OCI-LY7 (cell line): ENCODE results near the gene IMPACT. TPM values are rescaled to one million over a fixed set of nuclear protein-coding genes. Genes with fewer than 3 reads are reported as not detected.

Experiments
- BruUV-seq: library from RNA; stranded (reverse); fragments of 400-500 nt; replicated peaks from 2 replicates; lab custom pipeline; 2021; lab: Mats Ljungman, UMichigan
- CTCF ChIA-PET: fragments of 300-600 bp; sonication (Branson Sonifier 250); formaldehyde crosslinking; loops from one replicate; lab custom pipeline; 2022; ENCODE audit warnings: antibody characterized with exemption; ENCODE audit not compliant: unreplicated experiment; lab: Charles Lee
- POLR2A ChIA-PET: fragments of 300-600 bp; sonication (Branson Sonifier 250); formaldehyde crosslinking; loops from one replicate; lab custom pipeline; 2022; ENCODE audit warnings: antibody characterized with exemption; lab: Charles Lee
- DNase-seq: peaks from one replicate; pipeline ENCODE4 v3.0.0-alpha.2; 2015; ENCODE audit warnings: low spot score
- H2AFZ ChIP-seq: fragments of 200-600 bp; sonication (generic), shearing (Covaris generic); 2 replicates; pipeline ENCODE4 v1.6.1; 2014; ENCODE audit warnings: mild to moderate bottlenecking, antibody characterized with exemption, low read length, moderate library complexity
- H3K27ac ChIP-seq: fragments of 200-600 bp; sonication (generic); 2 replicates; pipeline ENCODE4 v1.5.1; 2014; ENCODE audit warnings: mixed run types, low read depth, mild to moderate bottlenecking, moderate library complexity, low read length, inconsistent platforms; ENCODE audit not compliant: poor library complexity, severe bottlenecking
- H3K36me3 ChIP-seq: fragments of 200-600 bp; sonication (generic); 2 replicates; pipeline ENCODE4 v1.6.1; 2014; ENCODE audit warnings: mild to moderate bottlenecking, antibody characterized with exemption, low read length, moderate library complexity, mixed read lengths; ENCODE audit not compliant: insufficient read depth
- H3K4me1 ChIP-seq: fragments of 200-600 bp; sonication (generic); 2 replicates; pipeline ENCODE4 v1.5.1; 2014; ENCODE audit warnings: mild to moderate bottlenecking, low read length; ENCODE audit not compliant: insufficient read depth, poor library complexity, severe bottlenecking
- H3K4me2 ChIP-seq: fragments of 200-600 bp; sonication (generic); 2 replicates; pipeline ENCODE4 v1.6.1; 2014; ENCODE audit warnings: mild to moderate bottlenecking, low read length
- H3K4me3 ChIP-seq: fragments of 200-600 bp; sonication (generic); 2 replicates; pipeline ENCODE4 v1.5.1; 2014; ENCODE audit warnings: mild to moderate bottlenecking, low read depth, low read length; ENCODE audit not compliant: poor library complexity, severe bottlenecking
- H3K79me2 ChIP-seq: fragments of 200-600 bp; sonication (generic); 2 replicates; pipeline ENCODE4 v1.6.1; 2016; ENCODE audit warnings: low read depth, mild to moderate bottlenecking, low read length, moderate library complexity, mixed read lengths; ENCODE audit not compliant: insufficient read depth
- H3K9me2 ChIP-seq: fragments of 200-600 bp; sonication (generic); 2 replicates; pipeline ENCODE4 v1.6.1; 2016; ENCODE audit warnings: mild to moderate bottlenecking, low read length, mixed read lengths; ENCODE audit not compliant: insufficient read depth
- H3K9me3 ChIP-seq: fragments of 200-600 bp; sonication (generic); 2 replicates; pipeline ENCODE4 v1.6.1; 2014; ENCODE audit warnings: mild to moderate bottlenecking, mixed run types, low read length, mixed read lengths
- H4K20me1 ChIP-seq: fragments of 200-600 bp; sonication (generic); 2 replicates; pipeline ENCODE4 v1.6.1; 2014; ENCODE audit warnings: mild to moderate bottlenecking, antibody characterized with exemption, low read length, moderate library complexity, mixed read lengths; ENCODE audit not compliant: insufficient read depth
- CTCF ChIP-seq: fragments of 200-600 bp; sonication (generic); conservative IDR thresholded peaks from 2 replicates; pipeline ENCODE4 v1.5.1; 2014; ENCODE audit warnings: mild to moderate bottlenecking, antibody characterized with exemption, low read length, moderate library complexity, mixed read lengths
- EZH2phosphoT487 ChIP-seq: fragments of 200-600 bp; sonication (generic); IDR thresholded peaks from 2 replicates; pipeline ENCODE4 v1.6.1; 2018; ENCODE audit warnings: low read depth, borderline replicate concordance, mild to moderate bottlenecking, mixed run types, antibody characterized with exemption, low read length, moderate library complexity, mixed read lengths
- intact Hi-C: fragments of 100-400 bp; cut with micrococcal nuclease; formaldehyde crosslinking; loops from one replicate; pipeline ENCODE4 v1.10.0; 2022; ENCODE audit not compliant: unreplicated experiment
- total RNA-seq, 2 experiments: library from RNA; depleted of rRNA in 1 of 2; stranded (reverse); fragments of >200 nt in 1 of 2; shearing (Covaris generic) in 1 of 2; gene quantifications; 2 replicates each; pipeline ENCODE4 v1.2.3, GENCODE V29; 2014 to 2022

Gene IMPACT
- total RNA-seq, 2 experiments from 2014 or later, result not detected

- BruUV-seq, result no TSS peak
- Histone ChIP-seq H2AFZ (peak within 1 kb of the TSS; percentile 73; the same call in 1 of the 2 replicates), H3K9me3 (no peaks in the 10 kb centered on the region), H3K36me3 (no peaks in the 10 kb centered on the region), H4K20me1 (no peaks in the 10 kb centered on the region), H3K4me2 (peak within 1 kb of the TSS; percentile 85), H3K4me1 (peaks cover 7% of the 10 kb centered on the region), H3K27ac (no peak within 1 kb of the TSS), H3K4me3 (peak within 1 kb of the TSS; percentile 66), H3K79me2 (no peaks in the 10 kb centered on the region), H3K9me2 (no peaks in the 10 kb centered on the region)
- POLR2A ChIA-PET, result no interaction called here
- peak; percentile 72 for DNase-seq
- TF ChIP-seq CTCF, result no peak
- TF ChIP-seq EZH2phosphoT487, result no peak
- CTCF ChIA-PET, result interaction anchor here (0.6 to 0.7 kb wide), 2 partner anchors 17 to 483 kb away, joined by 5 read pairs; no protein-coding TSS in a partner anchor
- intact Hi-C loops, result loop anchor here (10.0 kb wide), 1 partner anchor 223 kb away; no protein-coding TSS in a partner anchor
Observed at GRCh38 chr18:24397694-24398368, 28.6 kb upstream of the IMPACT start, which contains the start of gene OSBPL1A. OSBPL1A (minus strand) TSS chr18:24397824; CDS start chr18:24377533, 20,291 bp downstream.

GRCh38 chr18:24398540-24398939, 27.9 kb upstream of the IMPACT start:
- Histone ChIP-seq H3K4me3 (no peak overlapping the region), H3K27ac (no peak overlapping the region), H3K4me2 (0 out of 2 replicates have a peak overlapping the region, but pooled peaks have one; percentile 85), H3K9me2 (no peaks in the 10 kb centered on the region), H3K79me2 (no peaks in the 10 kb centered on the region), H3K36me3 (no peaks in the 10 kb centered on the region), H2AFZ (no peak overlapping the region; the same call in 1 of the 2 replicates), H3K9me3 (no peaks in the 10 kb centered on the region), H3K4me1 (peaks cover 7% of the 10 kb centered on the region), H4K20me1 (no peaks in the 10 kb centered on the region)
- DNase-seq, result no peak
- ChIA-PET CTCF (no interaction called here), POLR2A (no interaction called here)
- BruUV-seq, result no TSS peak
- intact Hi-C loops, result loop anchor here (10.0 kb wide), 1 partner anchor 224 kb away; no protein-coding TSS in a partner anchor
- no peak for TF ChIP-seq EZH2phosphoT487
- no peak for TF ChIP-seq CTCF

GRCh38 chr18:24400587-24400986, 25.9 kb upstream of the IMPACT start:
- no peaks in the 10 kb centered on the region for H3K9me3 ChIP-seq
- CTCF ChIA-PET, result no interaction called here
- H3K79me2 ChIP-seq, result no peaks in the 10 kb centered on the region
- H3K27ac ChIP-seq, result no peak overlapping the region
- H3K4me1 ChIP-seq, result peaks cover 7% of the 10 kb centered on the region
- H3K36me3 ChIP-seq, result no peaks in the 10 kb centered on the region
- H4K20me1 ChIP-seq, result no peaks in the 10 kb centered on the region
- BruUV-seq, result no TSS peak
- H3K4me3 ChIP-seq, result no peak overlapping the region
- DNase-seq, result no peak
- POLR2A ChIA-PET, result no interaction called here
- no peaks in the 10 kb centered on the region for H3K9me2 ChIP-seq
- no peak for TF ChIP-seq CTCF
- TF ChIP-seq EZH2phosphoT487, result no peak
- intact Hi-C loops, result no loop called here
- no peak overlapping the region for H2AFZ ChIP-seq
- H3K4me2 ChIP-seq, result no peak overlapping the region
